Thyroid gland (tissue), 4 donors: ENCODE results near the gene FBXO24. TPM values are rescaled to one million over a fixed set of nuclear protein-coding genes. Genes with fewer than 3 reads are reported as not detected.

Experiments used
- DNase-seq, 2 donors: peaks; one replicate each; pipeline ENCODE4 v3.0.0-alpha.2; 2019
- H3K27ac ChIP-seq, 3 donors: fragments of 200-600 bp; sonication (generic); 1 replicate in 2 of 3; 2 replicates in 1 of 3; pipeline ENCODE4 v1.5.1; 2016 to 2019; ENCODE audit warnings: mild to moderate bottlenecking in 1 of 3, moderate library complexity in 1 of 3
- H3K27me3 ChIP-seq: fragments of 200-600 bp; sonication (generic); one replicate; pipeline ENCODE4 v1.5.1; 2019
- H3K36me3 ChIP-seq, 2 donors: fragments of 200-600 bp; sonication (generic); one replicate each; pipeline ENCODE4 v1.5.1; 2016 to 2019
- H3K4me1 ChIP-seq, 2 donors: fragments of 200-600 bp; sonication (generic); one replicate each; pipeline ENCODE4 v1.5.1; 2017 to 2019
- H3K4me3 ChIP-seq, 3 donors: fragments of 200-600 bp; sonication (generic); replicated peaks in 1 of 3; 1 replicate in 2 of 3; 2 replicates in 1 of 3; pipeline ENCODE4 v1.5.1; 2016; ENCODE audit warnings: mild to moderate bottlenecking in 1 of 3
- H3K9me3 ChIP-seq: fragments of 200-600 bp; sonication (generic); one replicate; pipeline ENCODE4 v1.5.1; 2017
- CTCF ChIP-seq, 6 experiments: fragments of 200-600 bp in 3 of 6; fragments of 450-650 bp in 3 of 6; sonication (generic) in 3 of 6; IDR thresholded peaks; one replicate each; pipeline ENCODE4 v1.5.1; 2016 to 2019; ENCODE audit warnings: antibody characterized with exemption in 6 of 6, mild to moderate bottlenecking in 2 of 6, inconsistent platforms in 1 of 6, moderate library complexity in 1 of 6
- POLR2A ChIP-seq, 2 donors: fragments of 450-650 bp; IDR thresholded peaks; one replicate each; pipeline ENCODE4 v1.6.1; 2017; ENCODE audit warnings: antibody characterized with exemption in 2 of 2, mild to moderate bottlenecking in 2 of 2, moderate library complexity in 1 of 2
- WGBS, 2 donors: methylation state at CpG; one replicate each; pipeline ENCODE4 v1.1.5; 2017; 5-methylcytosine and 5-hydroxymethylcytosine counted together
- intact Hi-C: fragments of 100-400 bp; cut with DNase I; formaldehyde crosslinking; loops from one replicate; pipeline ENCODE4 v1.15.1; 2023
- total RNA-seq, 4 donors: library from RNA; depleted of rRNA; stranded (reverse); fragments of >200 nt; gene quantifications; one replicate each; pipeline ENCODE4 v1.2.3, GENCODE V29; 2016

The FBXO24 gene
- total RNA-seq, 4 donors from 2014 or later, result 0.13 to 0.88 (median 0.50) TPM

- no peak overlapping the region for H3K4me3 ChIP-seq
- intact Hi-C loops, result no loop called here
- TF ChIP-seq CTCF (IDR thresholded peaks at IDR 0.05) (no peak), POLR2A (IDR thresholded peaks at IDR 0.05) (no peak)
- H3K36me3 ChIP-seq, result no peaks in the 10 kb centered on the region
- no peak overlapping the region for H3K27ac ChIP-seq
- H3K4me1 ChIP-seq, result peaks cover 13 to 16% of the 10 kb centered on the region in 2 donors
- H3K9me3 ChIP-seq, result no peaks in the 10 kb centered on the region
- no peaks in the 10 kb centered on the region for H3K27me3 ChIP-seq
- WGBS, 2 donors, result 96 to 98% methylated on average over 5 of the region's 5 CpGs
- DNase-seq, result no peak
These were observed 23.8 kb downstream of the FBXO24 start for GRCh38 chr7:100609958-100610357.

GRCh38 chr7:100611983-100612729 is 26.0 kb downstream of the FBXO24 start, which contains the start of gene MOSPD3:
TSS of gene MOSPD3 (plus strand) at chr7:100612540. CDS start at chr7:100612792, 252 bp downstream.
- Histone ChIP-seq H3K4me3 (peak within 1 kb of the TSS; percentile 45 to 89 (median 77)), H3K4me1 (peaks cover 8 to 12% of the 10 kb centered on the region in 2 donors), H3K9me3 (no peaks in the 10 kb centered on the region), H3K27ac (peak within 1 kb of the TSS; percentile 80 to 97 (median 88)), H3K27me3 (no peaks in the 10 kb centered on the region), H3K36me3 (no peaks in the 10 kb centered on the region)
- peak; percentile 98 for DNase-seq
- intact Hi-C loops, result no loop called here
- TF ChIP-seq CTCF (IDR thresholded peaks at IDR 0.05) (peak in 3 of 6 experiments; percentile 21 to 32 (median 24)), POLR2A (IDR thresholded peaks at IDR 0.05) (peak in 1 of 2 donors; percentile 81)
- 0% methylated on average over 15 to 52 of the region's 61 CpGs for WGBS, 2 donors

GRCh38 chr7:100612730-100613390 is 26.7 kb downstream of the FBXO24 start:
- H3K27me3 ChIP-seq, result no peaks in the 10 kb centered on the region
- peak overlapping the region in 2 of 3 donors; percentile 80 to 97 for H3K27ac ChIP-seq
- no peaks in the 10 kb centered on the region for H3K36me3 ChIP-seq
- TF ChIP-seq POLR2A (IDR thresholded peaks at IDR 0.05), result no peak
- no peak for TF ChIP-seq CTCF (IDR thresholded peaks at IDR 0.05)
- H3K9me3 ChIP-seq, result no peaks in the 10 kb centered on the region
- WGBS, 2 donors, result 5 to 6% methylated on average over 12 of the region's 29 CpGs
- intact Hi-C loops, result no loop called here
- peak in 1 of 2 donors; percentile 6 for DNase-seq
- H3K4me3 ChIP-seq, result peak overlapping the region; percentile 45 to 89 (median 77)
- peaks cover 8 to 12% of the 10 kb centered on the region in 2 donors for H3K4me1 ChIP-seq

- Histone ChIP-seq H3K27ac (no peak overlapping the region), H3K9me3 (no peaks in the 10 kb centered on the region), H3K36me3 (no peaks in the 10 kb centered on the region), H3K4me3 (no peak overlapping the region), H3K4me1 (peaks cover 8 to 12% of the 10 kb centered on the region in 2 donors), H3K27me3 (no peaks in the 10 kb centered on the region)
- TF ChIP-seq CTCF (IDR thresholded peaks at IDR 0.05) (no peak), POLR2A (IDR thresholded peaks at IDR 0.05) (no peak)
- no peak for DNase-seq
- intact Hi-C loops, result no loop called here
- WGBS, 2 donors, result 91 to 94% methylated on average over 13 of the region's 13 CpGs
These were observed 27.5 kb downstream of the FBXO24 start for GRCh38 chr7:100613412-100614175.
